MCF 10A (cell line): Measurements from ENCODE around the gene AUTS2. TPM values are rescaled to one million over a fixed set of nuclear protein-coding genes. Genes with fewer than 3 reads are reported as not detected.

Experiments
- BruUV-seq: library from RNA; stranded (reverse); fragments of 400-500 nt; replicated peaks from 2 replicates; lab custom pipeline; 2021; lab: Mats Ljungman, UMichigan
- CTCF ChIA-PET: fragments of 300-600 bp; sonication (Branson Sonifier 250); formaldehyde crosslinking; extraction: SDS; loops from one replicate; lab custom pipeline; 2021; ENCODE audit warnings: antibody characterized with exemption, inconsistent platforms; lab: Yijun Ruan, JAX
- POLR2A ChIA-PET: fragments of 300-600, 350-650 bp; sonication (Branson Sonifier 250); formaldehyde crosslinking; extraction: SDS; loops from one replicate; lab custom pipeline; 2020; ENCODE audit warnings: antibody characterized with exemption, inconsistent platforms; lab: Yijun Ruan, JAX
- DNase-seq: peaks from one replicate; pipeline ENCODE4 v3.0.0-alpha.2; 2018; ENCODE audit not compliant: unreplicated experiment
- H3K27ac Mint-ChIP-seq: one replicate; pipeline ENCODE4 v1.8.0; 2022; ENCODE audit warnings: mild to moderate bottlenecking, low read depth, mixed read lengths; ENCODE audit not compliant: unreplicated experiment
- H3K27me3 Mint-ChIP-seq: one replicate; pipeline ENCODE4 v1.8.0; 2022; ENCODE audit warnings: mixed read lengths; ENCODE audit not compliant: insufficient read depth, unreplicated experiment
- H3K36me3 Mint-ChIP-seq: one replicate; pipeline ENCODE4 v1.8.0; 2022; ENCODE audit warnings: mild to moderate bottlenecking, moderate library complexity, mixed read lengths; ENCODE audit not compliant: insufficient read depth, unreplicated experiment
- H3K4me1 Mint-ChIP-seq: one replicate; pipeline ENCODE4 v1.8.0; 2022; ENCODE audit warnings: mixed read lengths; ENCODE audit not compliant: insufficient read depth, unreplicated experiment
- H3K4me3 Mint-ChIP-seq: one replicate; pipeline ENCODE4 v1.8.0; 2022; ENCODE audit warnings: mild to moderate bottlenecking, moderate library complexity, mixed read lengths; ENCODE audit not compliant: unreplicated experiment
- H3K9me3 Mint-ChIP-seq: one replicate; pipeline ENCODE4 v1.8.0; 2022; ENCODE audit warnings: mixed read lengths; ENCODE audit not compliant: unreplicated experiment
- CTCF ChIP-seq: fragments of 200-600 bp; IDR thresholded peaks from one replicate; pipeline ENCODE4 v1.8.0; 2022; ENCODE audit warnings: antibody characterized with exemption, mild to moderate bottlenecking; ENCODE audit not compliant: unreplicated experiment
- intact Hi-C: fragments of 100-400 bp; cut with micrococcal nuclease; formaldehyde crosslinking; loops from 2 replicates; pipeline ENCODE4 v1.14.1; 2022
- total RNA-seq: library from RNA; stranded (reverse); gene quantifications from 2 replicates; pipeline ENCODE4 v1.2.3, GENCODE V29; 2022

The AUTS2 gene
- total RNA-seq, 1 experiment from 2014 or later, result 1.3 TPM

GRCh38 chr7:70143075-70144044 is 545.1 kb downstream of the AUTS2 start:
- no peak for DNase-seq
- H3K4me3 Mint-ChIP-seq, result no peak overlapping the region
- intact Hi-C loops, result no loop called here
- H3K27me3 Mint-ChIP-seq, result no peaks in the 10 kb centered on the region
- H3K4me1 Mint-ChIP-seq, result no peaks in the 10 kb centered on the region
- TF ChIP-seq CTCF, result no peak
- H3K27ac Mint-ChIP-seq, result no peak overlapping the region
- H3K36me3 Mint-ChIP-seq, result no peaks in the 10 kb centered on the region
- CTCF ChIA-PET, result interaction anchor here (0.6 kb wide), 1 partner anchor 165 kb away, joined by 3 read pairs; no protein-coding TSS in a partner anchor
- POLR2A ChIA-PET, result no interaction called here
- no TSS peak for BruUV-seq
- peaks cover 9% of the 10 kb centered on the region for H3K9me3 Mint-ChIP-seq

DNA sequence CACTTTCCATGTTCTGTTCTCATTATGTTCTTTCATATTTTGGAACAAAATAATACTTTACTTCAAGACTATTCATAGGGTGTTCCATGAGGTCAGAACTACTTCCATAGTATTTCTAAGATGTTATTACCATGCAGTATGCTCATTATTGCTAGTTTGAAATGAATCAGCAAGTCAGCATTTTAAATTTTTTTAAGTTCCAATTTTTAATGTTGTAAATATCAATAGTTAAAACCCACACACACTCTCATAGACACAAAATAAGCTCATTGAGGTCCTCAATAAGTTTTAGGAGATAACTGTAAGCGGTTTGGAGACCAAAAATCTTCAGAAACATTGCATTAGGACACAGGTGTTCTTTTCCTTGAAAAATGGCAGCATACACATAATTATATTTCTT is 550.7 kb downstream of the AUTS2 start:
- Mint-ChIP-seq H3K4me1 (no peaks in the 10 kb centered on the region), H3K27ac (no peak overlapping the region), H3K27me3 (no peaks in the 10 kb centered on the region), H3K4me3 (no peak overlapping the region), H3K9me3 (peaks cover 7% of the 10 kb centered on the region), H3K36me3 (no peaks in the 10 kb centered on the region)
- ChIA-PET POLR2A (no interaction called here), CTCF (no interaction called here)
- intact Hi-C loops, result no loop called here
- no peak for TF ChIP-seq CTCF
- BruUV-seq, result no TSS peak
- no peak for DNase-seq

DNA sequence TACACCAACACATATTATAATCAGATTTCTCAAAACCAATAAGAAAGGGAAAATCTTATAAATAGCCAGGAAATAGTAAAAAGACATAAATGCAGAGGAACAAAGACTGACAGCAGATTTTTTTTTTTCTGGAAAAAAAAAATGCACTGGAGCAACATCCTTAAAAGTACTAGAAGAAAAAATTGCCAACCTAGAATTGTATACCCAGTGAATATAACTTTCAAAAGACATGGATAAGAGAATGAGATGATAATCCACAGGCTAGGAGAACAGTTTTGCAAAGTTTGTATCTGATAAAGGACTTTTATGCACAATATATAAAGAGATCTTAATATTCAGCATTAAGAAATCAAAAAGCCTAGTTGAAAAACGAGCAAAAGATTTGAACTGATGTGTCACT is 554.0 kb downstream of the AUTS2 start:
- no peaks in the 10 kb centered on the region for H3K36me3 Mint-ChIP-seq
- H3K4me1 Mint-ChIP-seq, result no peaks in the 10 kb centered on the region
- H3K27ac Mint-ChIP-seq, result no peak overlapping the region
- BruUV-seq, result no TSS peak
- ChIA-PET POLR2A (no interaction called here), CTCF (no interaction called here)
- no peak for DNase-seq
- H3K27me3 Mint-ChIP-seq, result no peaks in the 10 kb centered on the region
- intact Hi-C loops, result no loop called here
- TF ChIP-seq CTCF, result no peak
- H3K4me3 Mint-ChIP-seq, result no peak overlapping the region
- peaks cover 25% of the 10 kb centered on the region for H3K9me3 Mint-ChIP-seq

- Mint-ChIP-seq H3K27ac (no peak overlapping the region), H3K4me1 (no peaks in the 10 kb centered on the region), H3K36me3 (no peaks in the 10 kb centered on the region), H3K9me3 (peaks cover 35% of the 10 kb centered on the region), H3K4me3 (no peak overlapping the region), H3K27me3 (no peaks in the 10 kb centered on the region)
- ChIA-PET POLR2A (no interaction called here), CTCF (no interaction called here)
- intact Hi-C loops, result no loop called here
- TF ChIP-seq CTCF, result no peak
- no peak for DNase-seq
- no TSS peak for BruUV-seq
Measured at GRCh38 chr7:70153933-70154332, 555.7 kb downstream of the AUTS2 start.
